A549 treated with AZD2906 at 1 μM for 4 hours (cell line): Measurements from ENCODE around the gene DDX11. TPM values are rescaled to one million over a fixed set of nuclear protein-coding genes. Genes with fewer than 3 reads are reported as not detected.

Experiments used
- total RNA-seq: library from RNA; stranded (reverse); fragments of 200-300 nt; extraction: Qiagen RNA extraction; gene quantifications from 5 replicates; pipeline ENCODE4 v1.2.3, GENCODE V29; 2022

The DDX11 gene
- 36.9 to 44.0 TPM (median 41.6 TPM) in 5 replicates for total RNA-seq

DNA sequence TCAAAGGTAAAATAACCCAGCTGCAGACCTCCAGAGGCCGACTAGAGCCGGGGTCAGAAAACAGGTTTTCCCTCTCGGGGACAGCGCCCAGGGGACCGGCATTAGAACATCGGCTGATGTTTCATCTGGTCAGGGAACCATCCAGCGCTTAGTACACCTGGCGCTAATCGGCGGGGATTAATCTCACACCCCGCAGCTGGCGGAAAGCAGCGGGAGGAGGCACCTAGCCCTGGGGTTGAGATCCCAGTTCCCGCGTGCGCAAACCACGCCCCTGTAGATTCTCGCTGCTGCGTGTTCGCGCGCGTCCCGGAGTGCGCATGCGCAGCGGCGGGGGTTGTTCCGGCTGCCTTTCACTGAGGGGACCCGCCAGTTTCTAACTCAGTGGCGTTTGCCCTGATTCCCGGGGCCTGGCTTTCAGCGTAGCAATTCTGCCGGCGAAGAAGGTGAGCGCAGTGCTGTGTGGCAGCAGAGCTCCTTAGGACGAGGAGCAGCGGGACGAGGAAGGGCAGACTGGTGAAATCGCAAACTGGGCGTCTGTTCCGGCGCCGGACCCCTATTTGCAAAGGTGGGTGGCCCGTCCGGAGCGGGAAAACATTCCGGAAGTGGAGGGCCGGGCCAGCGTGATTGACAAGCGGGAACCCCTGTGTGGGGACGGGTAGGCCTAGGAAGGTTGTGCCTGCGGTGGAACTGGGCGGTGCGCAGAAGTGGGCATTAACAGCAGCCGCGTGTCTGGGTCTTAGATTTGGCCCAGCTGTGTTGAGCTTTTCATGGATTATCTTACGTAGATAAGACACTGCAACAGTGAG, at the start of gene DDX11:
TSS of gene DDX11 (plus strand) at position 334 of the 806 bp plus-strand sequence. CDS start 4,534 bp downstream, outside the sequence.

Other genes with a start within 250 kb of the DDX11 start
- gene TSPAN11, start 147.1 kb upstream of the DDX11 start, total RNA-seq = 0.04 to 0.11 TPM (median 0.06 TPM) in 5 replicates